Amniotic stem cell (primary cell): ENCODE results near the gene LPP.

Experiments used
- DNase-seq: peaks from one replicate; lab custom pipeline; 2025; lab: John Stamatoyannopoulos, UW

The LPP gene

GRCh38 chr3:188196232-188196990 is 42.5 kb downstream of the LPP start:
- no peak for DNase-seq

GRCh38 chr3:188197388-188197847 is 43.5 kb downstream of the LPP start:
- DNase-seq, result no peak

GRCh38 chr3:188198001-188198400 is 44.0 kb downstream of the LPP start:
- no peak for DNase-seq

GRCh38 chr3:188198760-188199327 is 44.9 kb downstream of the LPP start:
- DNase-seq, result no peak

GRCh38 chr3:188199386-188199785 is 45.4 kb downstream of the LPP start:
- no peak for DNase-seq

- no peak for DNase-seq
These were observed 46.5 kb downstream of the LPP start for GRCh38 chr3:188200481-188200880.

- no peak for DNase-seq
These were observed 48.6 kb downstream of the LPP start for GRCh38 chr3:188202358-188203138.

- DNase-seq, result no peak
These were observed 50.6 kb downstream of the LPP start for GRCh38 chr3:188204526-188204925.

- no peak for DNase-seq
These were observed 52.0 kb downstream of the LPP start for GRCh38 chr3:188205992-188206416.

- DNase-seq, result no peak
These were observed 52.8 kb downstream of the LPP start for GRCh38 chr3:188206787-188207186.

DNA sequence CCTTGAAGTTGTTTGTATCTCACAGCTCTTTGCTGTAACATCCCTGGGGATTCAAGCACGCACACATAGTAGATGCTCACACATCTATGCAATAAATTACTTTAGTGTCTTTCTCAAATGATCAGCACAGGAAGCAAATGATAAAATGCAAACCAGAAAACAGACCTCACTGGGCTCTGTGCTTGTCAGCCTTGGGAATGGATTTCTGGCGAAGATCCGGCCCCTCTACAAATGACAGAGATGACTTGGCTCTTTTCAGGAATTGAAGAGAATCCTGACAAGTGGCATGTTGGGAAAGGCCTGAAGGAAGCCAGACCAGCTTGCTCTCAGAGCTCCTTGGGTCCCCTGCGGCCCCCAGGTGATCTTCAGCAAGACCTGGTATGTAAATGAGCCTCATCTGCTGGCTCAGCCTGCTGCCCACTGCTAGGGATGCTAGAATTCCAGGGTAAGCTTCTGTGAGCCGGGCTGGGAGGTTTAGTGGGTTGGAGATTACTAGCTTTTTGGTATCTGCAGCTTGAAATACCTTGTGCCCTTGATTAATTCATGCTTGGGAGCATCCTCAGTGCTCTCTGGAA is 54.1 kb downstream of the LPP start:
- DNase-seq, result no peak

DNA sequence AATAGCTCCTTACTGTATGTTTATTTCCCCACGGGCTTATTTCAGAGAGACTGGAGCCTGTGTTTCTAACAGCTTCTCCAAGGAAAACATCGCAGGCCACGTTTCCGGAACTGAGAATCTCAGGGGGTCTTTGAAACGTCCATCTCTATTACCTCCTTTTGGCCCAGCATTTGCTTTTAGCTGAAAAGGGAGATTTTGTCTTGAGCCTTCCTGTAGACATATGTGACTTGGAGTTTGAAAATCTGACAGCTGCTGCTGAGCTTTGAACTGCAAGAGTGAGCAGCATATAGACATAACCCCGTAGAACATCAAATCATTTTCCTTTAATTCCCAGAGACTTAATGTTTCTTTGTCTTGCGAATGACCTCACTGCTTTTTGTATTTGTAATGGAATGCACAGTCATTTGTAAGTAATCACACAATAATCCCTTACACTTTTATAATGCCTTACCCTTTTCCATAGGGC is 54.6 kb downstream of the LPP start:
- DNase-seq, result no peak

- no peak for DNase-seq
These were observed 55.1 kb downstream of the LPP start for GRCh38 chr3:188209034-188209433.

DNA sequence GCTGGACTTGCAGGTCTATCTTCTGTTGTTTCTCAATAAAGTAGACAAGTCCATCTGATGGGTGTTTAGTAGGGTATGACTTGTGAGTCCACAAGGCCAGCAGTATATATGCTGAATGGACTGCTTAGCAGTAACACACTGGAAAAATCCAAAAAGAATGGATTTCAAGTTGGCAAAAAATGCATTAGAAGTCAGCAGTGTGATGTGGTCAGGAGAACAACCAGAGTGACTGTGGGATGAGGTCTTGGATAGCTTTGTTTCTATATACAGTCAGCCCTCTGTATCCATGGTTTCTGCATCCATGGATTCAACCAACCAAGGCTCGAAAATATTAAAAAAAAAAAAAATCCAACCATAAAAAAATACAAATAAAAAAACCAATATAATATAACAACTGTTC is 55.8 kb downstream of the LPP start:
- DNase-seq, result no peak

DNA sequence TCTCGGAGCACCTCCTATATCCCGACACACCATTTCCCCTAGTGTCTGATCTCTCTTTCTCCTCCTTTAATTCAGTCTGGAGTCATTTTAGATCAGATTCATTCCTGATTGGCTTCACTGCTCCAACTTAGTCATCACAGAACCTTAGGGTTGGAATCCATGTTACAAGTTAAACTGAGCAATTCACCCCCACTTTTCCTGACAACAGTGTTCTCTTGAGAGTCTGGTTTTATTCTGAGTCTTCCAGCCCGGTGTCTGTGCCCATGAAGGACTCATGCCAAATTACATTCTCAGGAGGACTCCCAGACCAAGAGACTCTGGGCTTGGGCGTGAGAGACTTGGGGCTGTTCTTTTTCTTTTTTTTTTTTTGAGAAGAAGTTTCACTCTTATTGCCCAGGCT is 57.5 kb downstream of the LPP start:
- no peak for DNase-seq

GRCh38 chr3:188212308-188212969 is 58.5 kb downstream of the LPP start:
- no peak for DNase-seq

DNA sequence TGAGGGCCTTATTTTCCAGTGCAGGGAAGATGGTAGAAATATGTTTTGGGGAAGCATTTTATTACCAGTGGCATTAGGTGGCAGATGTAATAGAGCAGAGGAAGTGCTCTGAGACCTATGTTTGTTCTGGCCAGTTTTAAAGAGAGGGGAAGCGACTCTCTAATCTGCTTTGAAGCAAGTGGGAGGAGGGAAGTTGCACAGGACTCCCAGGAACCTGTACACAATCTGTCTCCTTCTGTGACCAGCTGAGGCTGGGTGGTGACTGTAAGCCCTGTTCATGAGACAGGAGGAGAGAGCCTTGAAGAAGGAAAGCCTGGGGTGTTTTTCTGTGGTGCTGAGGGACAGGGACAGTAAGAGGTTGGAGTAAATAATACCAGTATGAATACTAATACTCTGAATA is 60.5 kb downstream of the LPP start:
- no peak for DNase-seq

DNA sequence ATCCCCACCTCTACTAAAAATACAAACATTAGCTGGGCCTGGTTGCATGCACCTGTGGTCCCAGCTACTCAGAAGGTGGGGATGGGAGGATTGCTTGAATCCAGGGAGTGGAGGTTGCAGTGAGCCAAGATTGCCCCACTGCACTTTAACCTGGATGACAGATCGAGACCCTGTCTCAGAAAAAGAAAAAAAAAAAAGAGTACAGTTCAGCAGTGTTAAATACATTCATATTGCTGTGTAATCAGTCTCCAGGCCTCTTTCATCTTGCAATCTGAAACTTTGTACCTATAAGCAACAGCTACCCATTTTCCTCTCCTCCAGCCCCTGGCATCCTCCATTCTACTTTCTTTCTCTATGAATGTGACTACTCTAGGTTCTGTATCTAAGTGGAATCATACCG is 61.2 kb downstream of the LPP start:
- DNase-seq, result no peak

GRCh38 chr3:188217011-188217463 is 63.1 kb downstream of the LPP start:
- no peak for DNase-seq

GRCh38 chr3:188217726-188218125 is 63.8 kb downstream of the LPP start:
- DNase-seq, result no peak

DNA sequence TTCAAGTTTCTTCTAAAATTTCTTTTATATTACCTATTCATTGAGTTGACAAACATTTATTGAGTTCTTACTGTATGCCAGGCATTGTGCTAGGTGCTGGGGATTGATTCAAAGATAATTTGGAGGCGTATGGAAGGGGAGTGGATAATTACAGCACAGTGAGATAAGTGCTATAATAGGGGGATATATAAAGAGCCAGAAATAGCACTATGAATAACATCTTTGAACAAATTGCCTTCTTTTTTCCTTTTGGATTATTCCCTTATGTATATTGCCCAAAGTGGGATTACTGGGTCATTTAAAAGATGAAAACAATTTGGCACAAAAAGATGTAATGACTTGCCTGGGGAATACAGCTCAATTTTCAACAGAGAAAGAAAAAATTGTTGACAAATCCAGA is 64.6 kb downstream of the LPP start:
- no peak for DNase-seq

- DNase-seq, result no peak
These were observed 65.2 kb downstream of the LPP start for GRCh38 chr3:188219147-188219546.
